WTC11 (cell line): ENCODE results near the gene NR4A3.

Source experiments
- SP1 ChIP-seq: sonication (generic); formaldehyde crosslinking; conservative IDR thresholded peaks from 2 replicates; pipeline ENCODE4 v1.8.1; 2022; ENCODE audit warnings: missing genetic modification reagents
- ZNF121 ChIP-seq: sonication (generic); formaldehyde crosslinking; IDR thresholded peaks from 2 replicates; pipeline ENCODE4 v1.8.0; 2023; ENCODE audit warnings: missing genetic modification reagents
- ZNF416 ChIP-seq: fragments of 250-450 bp; sonication (Bioruptor Pico); IDR thresholded peaks from 2 replicates; pipeline ENCODE4 v1.9.0; 2021; ENCODE audit warnings: mild to moderate bottlenecking, inconsistent platforms
- ZNF423 ChIP-seq: fragments of 250-450 bp; sonication (Bioruptor Pico); IDR thresholded peaks from 2 replicates; pipeline ENCODE4 v2.1.2; 2022; ENCODE audit warnings: mild to moderate bottlenecking, moderate library complexity
- TF ChIP-seq, protein P1 (sequence below): fragments of 200-600 bp; IDR thresholded peaks from 2 replicates; pipeline ENCODE4 v1.8.0; 2022; ENCODE audit warnings: antibody characterized with exemption

DNA sequence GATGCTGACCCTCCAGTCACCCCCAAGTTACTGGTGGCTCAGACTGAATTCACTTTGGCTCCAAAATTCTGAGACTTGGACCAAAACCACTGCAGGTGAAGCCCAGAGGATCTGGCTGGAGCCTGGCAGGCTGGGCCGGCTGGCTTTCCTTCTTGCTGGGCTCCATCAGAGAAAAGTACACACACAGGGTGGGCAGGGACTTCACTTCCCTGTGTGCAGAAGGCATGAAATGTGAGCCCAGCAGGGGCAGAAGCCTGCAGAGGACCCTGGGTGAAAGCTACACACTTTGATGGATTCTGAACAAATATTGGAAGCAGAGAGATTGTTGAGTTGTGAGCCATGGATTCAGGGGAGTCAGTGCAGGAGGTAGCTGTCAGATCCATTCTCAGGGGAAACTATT is 18.4 kb downstream of the NR4A3 start:
- TF ChIP-seq ZNF423 (no peak), ZNF416 (CRISPR knock-in tag) (no peak), ZNF121 (no peak), SP1 (CRISPR knock-in tag) (no peak)
- TF ChIP-seq, protein P1, sequence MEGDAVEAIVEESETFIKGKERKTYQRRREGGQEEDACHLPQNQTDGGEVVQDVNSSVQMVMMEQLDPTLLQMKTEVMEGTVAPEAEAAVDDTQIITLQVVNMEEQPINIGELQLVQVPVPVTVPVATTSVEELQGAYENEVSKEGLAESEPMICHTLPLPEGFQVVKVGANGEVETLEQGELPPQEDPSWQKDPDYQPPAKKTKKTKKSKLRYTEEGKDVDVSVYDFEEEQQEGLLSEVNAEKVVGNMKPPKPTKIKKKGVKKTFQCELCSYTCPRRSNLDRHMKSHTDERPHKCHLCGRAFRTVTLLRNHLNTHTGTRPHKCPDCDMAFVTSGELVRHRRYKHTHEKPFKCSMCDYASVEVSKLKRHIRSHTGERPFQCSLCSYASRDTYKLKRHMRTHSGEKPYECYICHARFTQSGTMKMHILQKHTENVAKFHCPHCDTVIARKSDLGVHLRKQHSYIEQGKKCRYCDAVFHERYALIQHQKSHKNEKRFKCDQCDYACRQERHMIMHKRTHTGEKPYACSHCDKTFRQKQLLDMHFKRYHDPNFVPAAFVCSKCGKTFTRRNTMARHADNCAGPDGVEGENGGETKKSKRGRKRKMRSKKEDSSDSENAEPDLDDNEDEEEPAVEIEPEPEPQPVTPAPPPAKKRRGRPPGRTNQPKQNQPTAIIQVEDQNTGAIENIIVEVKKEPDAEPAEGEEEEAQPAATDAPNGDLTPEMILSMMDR: no peak
